Activated T-helper 2 cell treated with anti-CD3 and anti-CD28 coated beads, Interferon-gamma antibody, Interleukin-2, Interleukin-4, amounts not matched to agents 10 μg/mL and 5 μg/mL and 100 μg/mL, durations not matched to agents 14 hours and 24 hours and 36 hours (primary cell): ENCODE data around the gene FAM168B. TPM values are rescaled to one million over a fixed set of nuclear protein-coding genes. Genes with fewer than 3 reads are reported as not detected.

ENCODE experiments used
- DNase-seq: peaks from one replicate; pipeline ENCODE4 v3.0.0; 2021; ENCODE audit warnings: low spot score
- H3K27ac Mint-ChIP-seq: one replicate; pipeline ENCODE4 v1.8.0; 2021; ENCODE audit warnings: mixed read lengths
- H3K27me3 Mint-ChIP-seq: one replicate; pipeline ENCODE4 v1.8.0; 2021; ENCODE audit warnings: low read depth, mixed read lengths
- H3K36me3 Mint-ChIP-seq: one replicate; pipeline ENCODE4 v1.8.0; 2021; ENCODE audit warnings: low read depth, mixed read lengths
- H3K4me1 Mint-ChIP-seq: one replicate; pipeline ENCODE4 v1.8.0; 2021; ENCODE audit warnings: low read depth, mixed read lengths
- H3K4me3 Mint-ChIP-seq: one replicate; pipeline ENCODE4 v1.8.0; 2021; ENCODE audit warnings: low read depth, mild to moderate bottlenecking, moderate library complexity, mixed read lengths
- H3K9me3 Mint-ChIP-seq: one replicate; pipeline ENCODE4 v1.8.0; 2021; ENCODE audit warnings: mixed read lengths
- intact Hi-C: fragments of 100-400 bp; cut with micrococcal nuclease; formaldehyde crosslinking; loops from one replicate; pipeline ENCODE4 v1.15.1; 2023
- total RNA-seq: library from RNA; stranded (reverse); gene quantifications from 2 replicates; pipeline ENCODE4 v1.2.3, GENCODE V29; 2022

The FAM168B gene
- total RNA-seq, 1 donor from 2014 or later = 70.3 TPM

- H3K27ac Mint-ChIP-seq = no peak overlapping the region
- intact Hi-C loops = no loop called here
Measured at GRCh38 chr2:131046028-131046917, 47.0 kb downstream of the FAM168B start.

GRCh38 chr2:131045286-131046027, 47.8 kb downstream of the FAM168B start:
- intact Hi-C loops = no loop called here
- Mint-ChIP-seq H3K36me3 (peaks cover 20% of the 10 kb centered on the region), H3K4me3 (no peak overlapping the region), H3K27me3 (peaks cover 4% of the 10 kb centered on the region), H3K27ac (no peak overlapping the region), H3K9me3 (no peaks in the 10 kb centered on the region), H3K4me1 (peaks cover 15% of the 10 kb centered on the region)
- DNase-seq = no peak

More at GRCh38 chr2:131046028-131046917, 47.0 kb downstream of the FAM168B start:
- peaks cover 9% of the 10 kb centered on the region for H3K4me1 Mint-ChIP-seq
- H3K27me3 Mint-ChIP-seq = no peaks in the 10 kb centered on the region
- no peak for DNase-seq
- no peak overlapping the region for H3K4me3 Mint-ChIP-seq
- H3K9me3 Mint-ChIP-seq = no peaks in the 10 kb centered on the region
- H3K36me3 Mint-ChIP-seq = peaks cover 24% of the 10 kb centered on the region

DNA sequence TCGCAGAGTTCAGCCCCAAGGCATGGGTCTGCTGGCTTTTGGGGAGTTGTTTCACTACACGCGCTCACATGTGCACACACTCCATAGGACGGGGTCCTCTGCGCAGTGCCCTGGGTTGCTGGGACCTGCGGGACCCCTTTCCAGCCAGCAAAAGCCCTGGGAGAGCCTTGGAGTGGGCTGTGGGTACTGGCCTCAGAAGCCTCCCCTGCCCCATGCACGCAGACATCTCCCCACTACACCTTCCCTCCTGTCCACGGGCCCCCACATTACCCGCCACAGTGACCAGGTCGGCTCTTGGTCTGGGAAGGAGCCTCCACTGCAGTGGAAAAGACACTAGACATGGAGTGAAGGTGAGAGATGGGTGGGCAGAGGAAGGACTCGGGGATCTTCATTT, 48.5 kb downstream of the FAM168B start:
- Mint-ChIP-seq H3K27ac (no peak overlapping the region), H3K4me1 (peaks cover 15% of the 10 kb centered on the region), H3K27me3 (peaks cover 4% of the 10 kb centered on the region), H3K4me3 (no peak overlapping the region), H3K36me3 (peaks cover 17% of the 10 kb centered on the region), H3K9me3 (no peaks in the 10 kb centered on the region)
- no peak for DNase-seq
- intact Hi-C loops = no loop called here

- no peak for DNase-seq
- Mint-ChIP-seq H3K36me3 (peaks cover 14% of the 10 kb centered on the region), H3K9me3 (no peaks in the 10 kb centered on the region), H3K27me3 (peaks cover 6% of the 10 kb centered on the region), H3K4me3 (no peak overlapping the region), H3K4me1 (peaks cover 15% of the 10 kb centered on the region), H3K27ac (no peak overlapping the region)
- intact Hi-C loops = no loop called here
Measured at GRCh38 chr2:131044075-131044756, 49.0 kb downstream of the FAM168B start.

- peaks cover 15% of the 10 kb centered on the region for H3K4me1 Mint-ChIP-seq
- no peak for DNase-seq
- H3K27me3 Mint-ChIP-seq = peaks cover 9% of the 10 kb centered on the region
- H3K9me3 Mint-ChIP-seq = no peaks in the 10 kb centered on the region
- H3K4me3 Mint-ChIP-seq = no peak overlapping the region
- intact Hi-C loops = no loop called here
- no peak overlapping the region for H3K27ac Mint-ChIP-seq
- peaks cover 9% of the 10 kb centered on the region for H3K36me3 Mint-ChIP-seq
Measured at GRCh38 chr2:131043199-131044074, 49.8 kb downstream of the FAM168B start.

DNA sequence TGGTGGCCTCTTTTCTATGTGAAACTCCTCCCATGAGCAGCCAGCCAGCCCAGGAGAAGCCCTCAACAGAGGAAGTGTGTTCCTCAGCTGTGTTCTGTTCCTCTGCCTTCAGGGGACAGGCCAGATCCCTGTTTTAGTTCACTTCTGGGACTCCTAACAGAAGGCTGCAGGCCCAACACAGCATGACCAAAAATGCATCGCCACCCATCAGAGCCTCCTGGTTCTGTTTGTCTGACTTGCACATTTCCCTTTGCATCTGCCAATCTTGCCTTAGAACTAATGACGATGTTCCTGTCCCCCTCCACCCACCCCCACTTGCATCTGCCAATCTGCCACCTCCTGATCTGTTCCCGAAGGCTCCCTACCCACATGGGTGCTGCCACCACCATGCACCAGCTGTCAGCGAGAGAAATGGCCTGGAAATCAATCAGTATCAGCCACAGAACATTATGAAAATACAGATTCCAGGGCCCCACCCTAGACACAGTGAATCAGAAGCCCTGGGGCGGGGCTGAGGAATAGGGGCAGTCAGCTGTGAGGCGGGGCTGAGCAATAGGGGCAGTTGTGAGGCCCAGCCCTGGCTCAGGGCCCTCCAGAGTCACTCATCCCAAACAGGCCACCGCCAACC, 51.0 kb downstream of the FAM168B start:
- Mint-ChIP-seq H3K27ac (no peak overlapping the region), H3K9me3 (no peaks in the 10 kb centered on the region), H3K27me3 (peaks cover 18% of the 10 kb centered on the region), H3K4me1 (peaks cover 15% of the 10 kb centered on the region), H3K36me3 (peaks cover under 1% of the 10 kb centered on the region), H3K4me3 (no peak overlapping the region)
- intact Hi-C loops = no loop called here
- no peak for DNase-seq

DNA sequence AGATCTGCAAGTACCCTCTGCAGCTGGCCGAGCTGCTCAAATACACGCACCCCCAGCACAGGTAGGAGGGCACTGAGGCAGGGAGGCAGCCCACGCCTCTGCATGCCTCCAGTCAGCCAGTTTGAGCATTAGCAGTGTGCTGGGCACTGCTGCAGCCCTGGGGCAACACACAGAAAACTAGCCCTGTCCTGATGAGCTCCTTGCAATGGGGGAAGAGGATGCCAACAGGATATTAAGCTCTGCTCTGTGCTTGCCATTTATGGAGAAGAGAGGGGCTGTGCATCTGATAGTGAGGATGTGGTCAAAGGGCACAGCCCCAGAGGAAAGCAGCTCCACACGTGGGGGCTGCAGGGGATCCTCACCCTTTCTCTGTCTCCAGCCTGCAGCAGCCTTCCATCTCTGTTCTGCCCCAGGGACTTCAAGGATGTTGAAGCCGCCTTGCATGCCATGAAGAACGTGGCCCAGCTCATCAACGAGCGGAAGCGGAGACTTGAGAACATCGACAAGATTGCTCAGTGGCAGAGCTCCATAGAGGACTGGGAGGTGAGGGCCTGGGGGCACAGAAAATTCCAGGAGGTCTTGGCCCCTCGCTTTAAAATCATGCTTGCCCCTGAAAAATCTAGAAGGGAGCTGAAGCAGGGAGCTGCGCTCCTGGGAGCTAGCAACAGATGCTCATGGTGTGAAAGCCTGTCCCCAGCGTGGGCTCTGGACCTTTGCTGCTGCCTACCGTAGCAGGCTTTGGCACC, 51.7 kb downstream of the FAM168B start:
- no peak for DNase-seq
- Mint-ChIP-seq H3K9me3 (no peaks in the 10 kb centered on the region), H3K4me3 (no peak overlapping the region), H3K27ac (no peak overlapping the region), H3K36me3 (no peaks in the 10 kb centered on the region), H3K27me3 (peaks cover 22% of the 10 kb centered on the region), H3K4me1 (peaks cover 15% of the 10 kb centered on the region)
- intact Hi-C loops = no loop called here

GRCh38 chr2:131040661-131041401, 52.4 kb downstream of the FAM168B start:
- Mint-ChIP-seq H3K27ac (no peak overlapping the region), H3K4me3 (peak overlapping the region; percentile 9), H3K9me3 (no peaks in the 10 kb centered on the region), H3K27me3 (peaks cover 29% of the 10 kb centered on the region), H3K4me1 (peaks cover 15% of the 10 kb centered on the region), H3K36me3 (no peaks in the 10 kb centered on the region)
- DNase-seq = no peak
- intact Hi-C loops = no loop called here

- intact Hi-C loops = no loop called here
- no peak overlapping the region for H3K27ac Mint-ChIP-seq
Measured at GRCh38 chr2:131039908-131040660, 53.2 kb downstream of the FAM168B start.

DNA sequence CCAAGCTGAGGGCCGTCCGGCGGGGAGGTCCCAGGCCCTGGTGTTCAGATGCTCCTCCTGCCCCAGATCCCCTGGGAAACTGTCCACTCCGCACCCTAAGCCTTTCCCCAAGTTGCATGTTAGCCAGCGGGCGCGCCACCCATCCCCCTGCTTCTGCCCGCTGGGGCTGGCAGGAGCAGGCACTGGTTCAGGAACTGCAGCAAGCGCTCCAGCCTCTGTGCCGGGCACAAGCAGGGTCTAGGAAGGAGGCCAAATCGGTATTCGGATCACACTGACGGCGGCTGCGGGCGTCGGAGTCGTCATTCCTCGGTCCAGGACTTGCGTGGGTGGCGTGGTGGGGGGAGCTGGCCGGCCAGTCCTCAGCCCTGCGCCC, 53.7 kb downstream of the FAM168B start:
- intact Hi-C loops = no loop called here
- H3K4me1 Mint-ChIP-seq = peaks cover 15% of the 10 kb centered on the region
- no peak overlapping the region for H3K27ac Mint-ChIP-seq
- no peaks in the 10 kb centered on the region for H3K9me3 Mint-ChIP-seq
- DNase-seq = no peak
- H3K4me3 Mint-ChIP-seq = no peak overlapping the region
- H3K36me3 Mint-ChIP-seq = no peaks in the 10 kb centered on the region
- peaks cover 32% of the 10 kb centered on the region for H3K27me3 Mint-ChIP-seq

More at GRCh38 chr2:131039908-131040660, 53.2 kb downstream of the FAM168B start:
- Mint-ChIP-seq H3K4me1 (peaks cover 15% of the 10 kb centered on the region), H3K36me3 (no peaks in the 10 kb centered on the region), H3K9me3 (no peaks in the 10 kb centered on the region), H3K27me3 (peaks cover 32% of the 10 kb centered on the region), H3K4me3 (no peak overlapping the region)
- no peak for DNase-seq
